Lower lobe of right lung (tissue), 2 donors: ENCODE data around the gene HCST. TPM values are rescaled to one million over a fixed set of nuclear protein-coding genes. Genes with fewer than 3 reads are reported as not detected.

Source experiments
- ATAC-seq, 2 donors: fragments of 200-7000 bp; cut with Tn5 transposase; one replicate each; pipeline ENCODE4 v1.9.1; 2020 to 2022; ENCODE audit warnings: mild to moderate bottlenecking in 2 of 2, moderate library complexity in 2 of 2
- DNase-seq: peaks from one replicate; pipeline ENCODE4 v3.0.0-alpha.2; 2020
- H3K27ac ChIP-seq: fragments of 200-600 bp; one replicate; pipeline ENCODE4 v1.8.0; 2022
- H3K27me3 ChIP-seq: fragments of 200-600 bp; one replicate; pipeline ENCODE4 v1.8.0; 2022; ENCODE audit warnings: low read depth
- H3K36me3 ChIP-seq: fragments of 200-600 bp; one replicate; pipeline ENCODE4 v1.8.0; 2022; ENCODE audit warnings: mild to moderate bottlenecking
- H3K4me1 ChIP-seq: fragments of 200-600 bp; one replicate; pipeline ENCODE4 v1.8.0; 2022
- H3K4me3 ChIP-seq: fragments of 200-600 bp; one replicate; pipeline ENCODE4 v1.8.0; 2022; ENCODE audit warnings: mild to moderate bottlenecking
- H3K9me3 ChIP-seq: fragments of 200-600 bp; one replicate; pipeline ENCODE4 v1.8.0; 2022
- CTCF ChIP-seq: fragments of 200-600 bp; IDR thresholded peaks from one replicate; pipeline ENCODE4 v1.8.0; 2022; ENCODE audit warnings: antibody characterized with exemption, mild to moderate bottlenecking
- intact Hi-C: fragments of 100-400 bp; cut with DNase I; formaldehyde crosslinking; loops from one replicate; pipeline ENCODE4 v1.11.0; 2022
- total RNA-seq: library from RNA; stranded (reverse); fragmentation: NEBNext Ultra II Directional; extraction: Animal tissue kit (Norgen Biotek cat#: 25700); gene quantifications from one replicate; pipeline ENCODE4 v1.2.1, GENCODE V29; 2021
- donor health status: DM: no; HTN: yes; CAD: no; lungs with severe emphysema.

HCST gene
- total RNA-seq, 1 donor from 2014 or later = 43.3 TPM

GRCh38 chr19:35860436-35860817 is 41.9 kb upstream of the HCST start:
- H3K4me3 ChIP-seq = no peak overlapping the region
- peaks cover 73% of the 10 kb centered on the region for H3K27me3 ChIP-seq
- intact Hi-C loops = no loop called here
- no peak for DNase-seq
- H3K4me1 ChIP-seq = peaks cover 13% of the 10 kb centered on the region
- H3K36me3 ChIP-seq = no peaks in the 10 kb centered on the region
- no peak for ATAC-seq
- H3K9me3 ChIP-seq = no peaks in the 10 kb centered on the region
- TF ChIP-seq CTCF = no peak
- no peak overlapping the region for H3K27ac ChIP-seq

- Histone ChIP-seq H3K9me3 (no peaks in the 10 kb centered on the region), H3K27me3 (peaks cover 68% of the 10 kb centered on the region), H3K4me1 (peaks cover 12% of the 10 kb centered on the region), H3K36me3 (no peaks in the 10 kb centered on the region), H3K27ac (no peak overlapping the region), H3K4me3 (no peak overlapping the region)
- TF ChIP-seq CTCF = no peak
- peak; percentile 35 to 37 for ATAC-seq
- no peak for DNase-seq
- intact Hi-C loops = no loop called here
Observed at GRCh38 chr19:35860818-35861639, 41.3 kb upstream of the HCST start.

GRCh38 chr19:35861640-35862160 is 40.6 kb upstream of the HCST start:
- no peaks in the 10 kb centered on the region for H3K36me3 ChIP-seq
- H3K4me3 ChIP-seq = no peak overlapping the region
- no peaks in the 10 kb centered on the region for H3K9me3 ChIP-seq
- H3K4me1 ChIP-seq = peaks cover 6% of the 10 kb centered on the region
- no peak overlapping the region for H3K27ac ChIP-seq
- no peak for TF ChIP-seq CTCF
- peaks cover 62% of the 10 kb centered on the region for H3K27me3 ChIP-seq
- DNase-seq (no peak), ATAC-seq (no peak)
- intact Hi-C loops = no loop called here

- no peak for TF ChIP-seq CTCF
- H3K27me3 ChIP-seq = peaks cover 53% of the 10 kb centered on the region
- no peak for ATAC-seq
- DNase-seq = no peak
- H3K9me3 ChIP-seq = no peaks in the 10 kb centered on the region
- H3K27ac ChIP-seq = no peak overlapping the region
- intact Hi-C loops = no loop called here
- H3K36me3 ChIP-seq = no peaks in the 10 kb centered on the region
- H3K4me1 ChIP-seq = no peaks in the 10 kb centered on the region
- no peak overlapping the region for H3K4me3 ChIP-seq
Observed at GRCh38 chr19:35862528-35862927, 39.8 kb upstream of the HCST start.

GRCh38 chr19:35863018-35863417 is 39.3 kb upstream of the HCST start:
- ATAC-seq (no peak), DNase-seq (no peak)
- H3K27me3 ChIP-seq = peaks cover 50% of the 10 kb centered on the region
- no peak for TF ChIP-seq CTCF
- intact Hi-C loops = no loop called here
- H3K4me1 ChIP-seq = no peaks in the 10 kb centered on the region
- no peak overlapping the region for H3K27ac ChIP-seq
- no peaks in the 10 kb centered on the region for H3K36me3 ChIP-seq
- H3K9me3 ChIP-seq = no peaks in the 10 kb centered on the region
- H3K4me3 ChIP-seq = no peak overlapping the region
